T-helper 17 cell (primary cell): Measurements from ENCODE around the gene PGM2. TPM values are rescaled to one million over a fixed set of nuclear protein-coding genes. Genes with fewer than 3 reads are reported as not detected.
A peak's percentile ranks its signal among the peaks of the same experiment; 100 is the strongest.
"Not testable (repeated sequence)": the region's sequence is repeated elsewhere in the genome, so short reads cannot be mapped to it uniquely, and the experiment has no call there.

Experiments used
- ATAC-seq: fragments of 150-1000 bp; cut with Tn5 transposase; 2 replicates; pipeline ENCODE4 v1.10.0; 2021; ENCODE audit warnings: mild to moderate bottlenecking, moderate library complexity
- DNase-seq, 3 donors: peaks; one replicate each; pipeline versions ENCODE4 v3.0.0 to v3.0.0-alpha.2; 2020 to 2021
- H3K9me3 ChIP-seq: one replicate; pipeline ENCODE4 v1.7.0; 2013; ENCODE audit warnings: low read length, mild to moderate bottlenecking; ENCODE audit not compliant: control insufficient read depth, poor library complexity, severe bottlenecking
- H3K27ac Mint-ChIP-seq: one replicate; pipeline ENCODE4 v1.8.0; 2022; ENCODE audit warnings: mild to moderate bottlenecking, moderate library complexity, mixed read lengths
- H3K27me3 Mint-ChIP-seq: one replicate; pipeline ENCODE4 v1.8.0; 2022; ENCODE audit warnings: mixed read lengths
- H3K36me3 Mint-ChIP-seq: one replicate; pipeline ENCODE4 v1.8.0; 2022; ENCODE audit warnings: low read depth, mixed read lengths
- H3K4me1 Mint-ChIP-seq: one replicate; pipeline ENCODE4 v1.8.0; 2022; ENCODE audit warnings: mild to moderate bottlenecking, mixed read lengths
- H3K4me3 Mint-ChIP-seq: one replicate; pipeline ENCODE4 v1.8.0; 2022; ENCODE audit warnings: mild to moderate bottlenecking, moderate library complexity, mixed read lengths
- total RNA-seq, 4 donors: library from RNA in 2 of 4; stranded (reverse) in 2 of 4; gene quantifications; one replicate each; pipeline ENCODE4 v1.2.3 and lab custom pipeline; 2022 to 2026

The PGM2 gene
- total RNA-seq, 2 donors from 2014 or later, result 14.0 to 17.7 TPM

- no peak overlapping the region for H3K4me3 Mint-ChIP-seq
- H3K27me3 Mint-ChIP-seq, result peaks cover 7% of the 10 kb centered on the region
- no peaks in the 10 kb centered on the region for H3K4me1 Mint-ChIP-seq
- H3K27ac Mint-ChIP-seq, result no peak overlapping the region
- DNase-seq, result no peak
- H3K36me3 Mint-ChIP-seq, result no peaks in the 10 kb centered on the region
- no peaks in the 10 kb centered on the region for H3K9me3 ChIP-seq
- no peak for ATAC-seq
Measured at GRCh38 chr4:37798616-37799015, 27.9 kb upstream of the PGM2 start.

GRCh38 chr4:37799941-37800554, 26.4 kb upstream of the PGM2 start:
- no peak for ATAC-seq
- DNase-seq, result no peak
- Mint-ChIP-seq H3K36me3 (no peaks in the 10 kb centered on the region), H3K27me3 (peaks cover 7% of the 10 kb centered on the region), H3K4me1 (no peaks in the 10 kb centered on the region), H3K4me3 (no peak overlapping the region), H3K27ac (no peak overlapping the region)
- H3K9me3 ChIP-seq, result no peaks in the 10 kb centered on the region

- Mint-ChIP-seq H3K27me3 (peaks cover 7% of the 10 kb centered on the region), H3K4me1 (no peaks in the 10 kb centered on the region), H3K36me3 (peaks cover 2% of the 10 kb centered on the region), H3K27ac (no peak overlapping the region), H3K4me3 (no peak overlapping the region)
- DNase-seq, result no peak
- ATAC-seq, result no peak
- H3K9me3 ChIP-seq, result no peaks in the 10 kb centered on the region
Measured at GRCh38 chr4:37802068-37802666, 24.3 kb upstream of the PGM2 start.

- peak; percentile 61 for ATAC-seq
- no peaks in the 10 kb centered on the region for H3K9me3 ChIP-seq
- peaks cover 2% of the 10 kb centered on the region for H3K36me3 Mint-ChIP-seq
- no peak overlapping the region for H3K4me3 Mint-ChIP-seq
- no peaks in the 10 kb centered on the region for H3K4me1 Mint-ChIP-seq
- no peak overlapping the region for H3K27ac Mint-ChIP-seq
- no peak for DNase-seq
- peaks cover 7% of the 10 kb centered on the region for H3K27me3 Mint-ChIP-seq
Measured at GRCh38 chr4:37803348-37803973, 23.0 kb upstream of the PGM2 start.

- Mint-ChIP-seq H3K27me3 (peaks cover 3% of the 10 kb centered on the region), H3K4me3 (no peak overlapping the region), H3K27ac (no peak overlapping the region), H3K4me1 (no peaks in the 10 kb centered on the region), H3K36me3 (peaks cover 2% of the 10 kb centered on the region)
- ATAC-seq (no peak), DNase-seq (no peak)
- no peaks in the 10 kb centered on the region for H3K9me3 ChIP-seq
Measured at GRCh38 chr4:37805091-37805490, 21.4 kb upstream of the PGM2 start.

GRCh38 chr4:37812713-37813112, 13.8 kb upstream of the PGM2 start:
- H3K4me3 Mint-ChIP-seq, result no peak overlapping the region
- H3K9me3 ChIP-seq, result no peaks in the 10 kb centered on the region
- peaks cover 14% of the 10 kb centered on the region for H3K4me1 Mint-ChIP-seq
- no peaks in the 10 kb centered on the region for H3K27me3 Mint-ChIP-seq
- H3K27ac Mint-ChIP-seq, result no peak overlapping the region
- ATAC-seq (no peak), DNase-seq (no peak)
- no peaks in the 10 kb centered on the region for H3K36me3 Mint-ChIP-seq

GRCh38 chr4:37815591-37815990, 10.9 kb upstream of the PGM2 start:
- no peaks in the 10 kb centered on the region for H3K9me3 ChIP-seq
- ATAC-seq (no peak), DNase-seq (no peak)
- H3K4me1 Mint-ChIP-seq, result peaks cover 14% of the 10 kb centered on the region
- H3K27ac Mint-ChIP-seq, result peak overlapping the region; percentile 73
- peak overlapping the region; percentile 84 for H3K4me3 Mint-ChIP-seq
- H3K27me3 Mint-ChIP-seq, result no peaks in the 10 kb centered on the region
- H3K36me3 Mint-ChIP-seq, result no peaks in the 10 kb centered on the region

GRCh38 chr4:37816006-37816405, 10.5 kb upstream of the PGM2 start:
- Mint-ChIP-seq H3K4me3 (peak overlapping the region; percentile 84), H3K27me3 (no peaks in the 10 kb centered on the region), H3K27ac (peak overlapping the region; percentile 73), H3K4me1 (peaks cover 14% of the 10 kb centered on the region), H3K36me3 (no peaks in the 10 kb centered on the region)
- DNase-seq (no peak), ATAC-seq (peak; percentile 82)
- no peaks in the 10 kb centered on the region for H3K9me3 ChIP-seq

- Mint-ChIP-seq H3K27me3 (no peaks in the 10 kb centered on the region), H3K4me1 (peaks cover 17% of the 10 kb centered on the region), H3K36me3 (no peaks in the 10 kb centered on the region), H3K27ac (peak overlapping the region; percentile 73), H3K4me3 (no peak overlapping the region)
- ATAC-seq, result no peak
- no peaks in the 10 kb centered on the region for H3K9me3 ChIP-seq
- DNase-seq, result no peak
Measured at GRCh38 chr4:37816719-37817118, 9.8 kb upstream of the PGM2 start.

GRCh38 chr4:37818752-37819151, 7.7 kb upstream of the PGM2 start:
- Mint-ChIP-seq H3K27ac (no peak overlapping the region), H3K4me1 (peaks cover 17% of the 10 kb centered on the region), H3K36me3 (no peaks in the 10 kb centered on the region), H3K27me3 (no peaks in the 10 kb centered on the region), H3K4me3 (no peak overlapping the region)
- DNase-seq (no peak), ATAC-seq (no peak)
- H3K9me3 ChIP-seq, result no peaks in the 10 kb centered on the region

GRCh38 chr4:37820458-37820857, 6.0 kb upstream of the PGM2 start:
- not testable (repeated sequence) for H3K27ac Mint-ChIP-seq, H3K9me3 ChIP-seq, H3K4me3 Mint-ChIP-seq, H3K36me3 Mint-ChIP-seq, DNase-seq, H3K27me3 Mint-ChIP-seq, ATAC-seq
- H3K4me1 Mint-ChIP-seq, result peaks cover 19% of the 10 kb centered on the region

- DNase-seq (no peak), ATAC-seq (no peak)
- H3K27ac Mint-ChIP-seq, result no peak overlapping the region
- H3K4me3 Mint-ChIP-seq, result no peak overlapping the region
- H3K9me3 ChIP-seq, result no peaks in the 10 kb centered on the region
- peaks cover 16% of the 10 kb centered on the region for H3K4me1 Mint-ChIP-seq
- H3K27me3 Mint-ChIP-seq, result no peaks in the 10 kb centered on the region
- H3K36me3 Mint-ChIP-seq, result peaks cover 6% of the 10 kb centered on the region
Measured at GRCh38 chr4:37821953-37822605, 4.4 kb upstream of the PGM2 start.

- Mint-ChIP-seq H3K4me3 (peak overlapping the region; percentile 99), H3K27ac (peak overlapping the region; percentile 96), H3K4me1 (peaks cover 30% of the 10 kb centered on the region), H3K36me3 (peaks cover 12% of the 10 kb centered on the region)
- H3K9me3 ChIP-seq, ATAC-seq, DNase-seq, H3K27me3 Mint-ChIP-seq: not testable (repeated sequence)
Measured at GRCh38 chr4:37825501-37825900, 985 bp upstream of the PGM2 start.
